H1 (cell line): ENCODE results near the gene PFDN5. TPM values are rescaled to one million over a fixed set of nuclear protein-coding genes. Genes with fewer than 3 reads are reported as not detected.

ENCODE experiments used
- CHD2 ChIP-seq: IDR thresholded peaks from 2 replicates; pipeline ENCODE4 v1.6.1; 2012; ENCODE audit warnings: low read length, improper control_type of control experiment
- HDAC2 ChIP-seq, 2 experiments: fragments of 300-600 bp in 1 of 2; sonication (generic) in 1 of 2; IDR thresholded peaks; 2 replicates each; pipeline ENCODE4 v1.6.1; 2011 to 2012; ENCODE audit warnings: low read depth in 2 of 2, low read length in 2 of 2, mild to moderate bottlenecking in 2 of 2, moderate library complexity in 2 of 2, borderline replicate concordance in 1 of 2, inconsistent platforms in 1 of 2
- PHF8 ChIP-seq: fragments of 200-600 bp; sonication (generic); conservative IDR thresholded peaks from 2 replicates; pipeline ENCODE4 v1.7.1; 2012; ENCODE audit warnings: low read depth, mild to moderate bottlenecking, inconsistent platforms, low read length, moderate library complexity
- RAD21 ChIP-seq, 2 experiments: IDR thresholded peaks in 1 of 2; conservative IDR thresholded peaks in 1 of 2; 2 replicates each; pipeline ENCODE4 v1.6.1; 2011; ENCODE audit warnings: low read depth in 2 of 2, low read length in 2 of 2, improper control_type of control experiment in 1 of 2, inconsistent platforms in 1 of 2, mild to moderate bottlenecking in 1 of 2, moderate library complexity in 1 of 2
- SAP30 ChIP-seq: fragments of 300-600 bp; sonication (generic); IDR thresholded peaks from 2 replicates; pipeline ENCODE4 v1.7.1; 2012; ENCODE audit warnings: low read length, moderate library complexity, mild to moderate bottlenecking, inconsistent platforms; ENCODE audit not compliant: insufficient read depth, insufficient replicate concordance
- SIN3A ChIP-seq, 2 experiments: IDR thresholded peaks in 1 of 2; conservative IDR thresholded peaks in 1 of 2; 2 replicates each; pipeline ENCODE4 v1.6.1; 2011 to 2012; ENCODE audit warnings: low read length in 2 of 2, improper control_type of control experiment in 1 of 2, low read depth in 1 of 2, mild to moderate bottlenecking in 1 of 2
- TEAD4 ChIP-seq: IDR thresholded peaks from 2 replicates; pipeline ENCODE4 v1.6.1; 2012; ENCODE audit warnings: low read depth, low read length, inconsistent platforms, mixed read lengths
- polyA plus RNA-seq, 7 experiments: library from polyadenylated mRNA; depleted of rRNA in 3 of 7; stranded (reverse) in 5 of 7; unstranded in 2 of 7; fragments of >200 nt in 5 of 7; fragments of 200-250 nt in 2 of 7; gene quantifications; 1 replicate in 5 of 7; 2 replicates in 1 of 7; 4 replicates in 1 of 7; pipeline versions ENCODE4 v1.2.1 to v1.2.3, GENCODE V29; 2011 to 2013; ENCODE audit warnings: missing spikeins in 2 of 7, mixed read lengths in 2 of 7
- total RNA-seq: library from RNA; stranded (reverse); fragmentation: NEBNext Ultra II Directional; extraction: Animal tissue kit (Norgen Biotek cat#: 25700); gene quantifications from 2 replicates; pipeline ENCODE4 v1.2.1, GENCODE V29; 2021
- TF ChIP-seq, protein P1 (sequence below), 3 experiments: IDR thresholded peaks; 1 replicate in 2 of 3; 2 replicates in 1 of 3; pipeline versions ENCODE4 v1.5.1 to v1.6.1; 2011; ENCODE audit warnings: low read length in 3 of 3, mild to moderate bottlenecking in 3 of 3, inconsistent platforms in 2 of 3, low read depth in 1 of 3, moderate library complexity in 1 of 3; ENCODE audit not compliant: insufficient read depth in 1 of 3; ENCODE audit errors: control extremely low read depth in 1 of 3

PFDN5 gene
- total and polyA plus RNA-seq, 2 of the 8 experiments (the other 6 are each of a cell fraction or from before 2014, with no cell fraction given): 290 to 630 TPM

DNA sequence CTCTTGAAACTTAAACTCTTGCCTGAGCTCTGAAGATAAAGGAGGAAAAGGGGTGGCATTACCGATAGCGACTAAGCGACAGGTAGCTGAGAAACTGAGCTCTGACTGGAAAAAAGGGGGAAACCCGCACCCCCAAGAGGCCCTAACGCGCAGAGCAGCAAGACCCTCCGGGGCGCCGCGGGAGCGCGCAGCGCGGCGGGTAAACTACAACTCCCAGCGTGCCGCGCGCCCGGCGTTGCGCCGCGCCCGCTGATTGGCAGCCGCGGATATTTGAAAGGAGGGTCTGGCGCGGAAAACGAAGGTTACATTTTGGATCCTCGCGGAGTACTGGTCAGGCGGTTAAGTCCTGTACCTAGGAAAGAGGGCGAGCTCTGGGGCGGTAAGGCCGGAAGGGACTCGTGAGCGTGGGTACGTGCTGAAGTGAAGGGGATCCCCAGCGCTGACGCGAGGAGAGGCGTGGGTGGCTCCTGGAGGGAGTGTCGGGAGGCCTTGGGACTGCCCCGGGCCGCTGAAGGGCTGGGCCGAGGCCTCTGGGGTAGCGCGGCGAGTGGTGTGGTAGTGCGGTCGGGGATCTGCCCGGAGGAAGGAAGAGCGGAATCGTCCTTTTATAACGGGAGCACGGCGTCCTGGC is 27.2 kb upstream of the PFDN5 start, which contains the start of gene ESPL1 (continued):
- TF ChIP-seq PHF8 (peak; percentile 70; the same call in 1 of the 2 replicates), SAP30 (peak; percentile 72), TEAD4 (no peak), CHD2 (peak; percentile 58), RAD21 (IDR thresholded peaks at IDR 0.05 in 1 of 2, conservative IDR thresholded peaks at IDR 0.05 in 1 of 2; ENCODE audit: low read depth in 2 of 2, low read length in 2 of 2) (peak; percentile 63 to 69), SIN3A (conservative IDR thresholded peaks at IDR 0.05 in 1 of 2, IDR thresholded peaks at IDR 0.05 in 1 of 2; ENCODE audit: low read depth in 1 of 2, low read length in 2 of 2) (peak; percentile 76 to 92; a peak in 2 of 4 replicates), HDAC2 (IDR thresholded peaks at IDR 0.05; ENCODE audit: borderline replicate concordance in 1 of 2, low read depth in 2 of 2, low read length in 2 of 2) (peak in 1 of 2 experiments; percentile 91; a peak in 2 of 4 replicates)
- TF ChIP-seq, protein P1, sequence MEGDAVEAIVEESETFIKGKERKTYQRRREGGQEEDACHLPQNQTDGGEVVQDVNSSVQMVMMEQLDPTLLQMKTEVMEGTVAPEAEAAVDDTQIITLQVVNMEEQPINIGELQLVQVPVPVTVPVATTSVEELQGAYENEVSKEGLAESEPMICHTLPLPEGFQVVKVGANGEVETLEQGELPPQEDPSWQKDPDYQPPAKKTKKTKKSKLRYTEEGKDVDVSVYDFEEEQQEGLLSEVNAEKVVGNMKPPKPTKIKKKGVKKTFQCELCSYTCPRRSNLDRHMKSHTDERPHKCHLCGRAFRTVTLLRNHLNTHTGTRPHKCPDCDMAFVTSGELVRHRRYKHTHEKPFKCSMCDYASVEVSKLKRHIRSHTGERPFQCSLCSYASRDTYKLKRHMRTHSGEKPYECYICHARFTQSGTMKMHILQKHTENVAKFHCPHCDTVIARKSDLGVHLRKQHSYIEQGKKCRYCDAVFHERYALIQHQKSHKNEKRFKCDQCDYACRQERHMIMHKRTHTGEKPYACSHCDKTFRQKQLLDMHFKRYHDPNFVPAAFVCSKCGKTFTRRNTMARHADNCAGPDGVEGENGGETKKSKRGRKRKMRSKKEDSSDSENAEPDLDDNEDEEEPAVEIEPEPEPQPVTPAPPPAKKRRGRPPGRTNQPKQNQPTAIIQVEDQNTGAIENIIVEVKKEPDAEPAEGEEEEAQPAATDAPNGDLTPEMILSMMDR (IDR thresholded peaks at IDR 0.05; ENCODE audit: control extremely low read depth in 1 of 3, insufficient read depth in 1 of 3, low read depth in 1 of 3, low read length in 3 of 3): peak; percentile 41 to 61 (median 50)
